HG03469 (cell line): Measurements from ENCODE around the gene GGACT.
A peak's percentile ranks its signal among the peaks of the same experiment; 100 is the strongest.
"Not testable (repeated sequence)": the region's sequence is repeated elsewhere in the genome, so short reads cannot be mapped to it uniquely, and the experiment has no call there.

Experiments used
- ATAC-seq: cut with Tn5 transposase; IDR thresholded peaks from one replicate; pipeline ENCODE4 v1.9.1; 2021; ENCODE audit warnings: mild to moderate bottlenecking, moderate library complexity, moderate number of reproducible peaks; ENCODE audit not compliant: unreplicated experiment

GGACT gene

GRCh38 chr13:100601716-100602115 lies 13.1 kb upstream of the GGACT start:
- no peak for ATAC-seq

- no peak for ATAC-seq
Measured at GRCh38 chr13:100600915-100601314, 12.3 kb upstream of the GGACT start.

GRCh38 chr13:100600461-100600860 lies 11.9 kb upstream of the GGACT start:
- no peak for ATAC-seq

- ATAC-seq, result no peak
Measured at GRCh38 chr13:100597253-100597652, 8.7 kb upstream of the GGACT start.

- no peak for ATAC-seq
Measured at GRCh38 chr13:100596516-100596915, 7.9 kb upstream of the GGACT start.

GRCh38 chr13:100594731-100595130 lies 6.1 kb upstream of the GGACT start:
- ATAC-seq, result no peak

- ATAC-seq, result no peak
Measured at GRCh38 chr13:100594255-100594654, 5.7 kb upstream of the GGACT start.

GRCh38 chr13:100589178-100589725 lies 663 bp upstream of the GGACT start:
- no peak for ATAC-seq

- no peak for ATAC-seq
Measured at GRCh38 chr13:100584896-100585295, 3.7 kb downstream of the GGACT start.

GRCh38 chr13:100581504-100581903 lies 7.1 kb downstream of the GGACT start:
- ATAC-seq, result no peak

GRCh38 chr13:100581030-100581429 lies 7.6 kb downstream of the GGACT start:
- ATAC-seq, result no peak

GRCh38 chr13:100580045-100580444 lies 8.5 kb downstream of the GGACT start:
- ATAC-seq, result no peak

- not testable (repeated sequence) for ATAC-seq
Measured at GRCh38 chr13:100577239-100577638, 11.3 kb downstream of the GGACT start.

GRCh38 chr13:100573121-100573520 lies 15.5 kb downstream of the GGACT start:
- peak; percentile 88 for ATAC-seq

GRCh38 chr13:100566543-100566942 lies 22.0 kb downstream of the GGACT start:
- no peak for ATAC-seq

- ATAC-seq, result no peak
Measured at GRCh38 chr13:100565286-100565685, 23.3 kb downstream of the GGACT start.

- ATAC-seq, result no peak
Measured at GRCh38 chr13:100564444-100565223, 24.0 kb downstream of the GGACT start.

- ATAC-seq, result no peak
Measured at GRCh38 chr13:100563779-100564178, 24.8 kb downstream of the GGACT start.

- no peak for ATAC-seq
Measured at GRCh38 chr13:100561599-100562204, 26.9 kb downstream of the GGACT start.

- ATAC-seq, result no peak
Measured at GRCh38 chr13:100561158-100561499, 27.5 kb downstream of the GGACT start.

GRCh38 chr13:100560498-100561157 lies 28.0 kb downstream of the GGACT start:
- no peak for ATAC-seq

- no peak for ATAC-seq
Measured at GRCh38 chr13:100559886-100560285, 28.7 kb downstream of the GGACT start.
